Keratinocyte (primary cell): ENCODE measurements around the gene AMBP. TPM values are rescaled to one million over a fixed set of nuclear protein-coding genes. Genes with fewer than 3 reads are reported as not detected.

Experiments used
- DNase-seq: peaks from one replicate; pipeline ENCODE4 v3.0.0-alpha.2; 2011; ENCODE audit warnings: low read depth, missing footprints, low spot score
- FAIRE-seq: peaks from 2 replicates; lab custom pipeline; 2011; peaks lifted over from hg19 to GRCh38; lab: Jason Lieb, UNC
- H2AFZ ChIP-seq: 2 replicates; pipeline ENCODE4 v1.6.0; 2012; ENCODE audit warnings: low read length, control low read depth, inconsistent platforms; ENCODE audit not compliant: control insufficient read depth
- H3K27ac ChIP-seq: 2 replicates; pipeline ENCODE4 v1.5.1; 2011; ENCODE audit warnings: low read length; ENCODE audit not compliant: control insufficient read depth, insufficient read depth
- H3K27me3 ChIP-seq: 3 replicates; pipeline ENCODE4 v1.6.0; 2011; ENCODE audit warnings: low read length; ENCODE audit not compliant: control insufficient read depth, insufficient read depth; ENCODE audit errors: extremely low read depth
- H3K36me3 ChIP-seq, 2 experiments: 2 replicates in 1 of 2; 3 replicates in 1 of 2; pipeline ENCODE4 v1.5.1; 2011; ENCODE audit warnings: low read length in 2 of 2, mild to moderate bottlenecking in 1 of 2; ENCODE audit not compliant: control insufficient read depth in 2 of 2, insufficient read depth in 2 of 2; ENCODE audit errors: extremely low read depth in 1 of 2
- H3K4me1 ChIP-seq: 3 replicates; pipeline ENCODE4 v1.5.1; 2011; ENCODE audit warnings: low read length; ENCODE audit not compliant: control insufficient read depth, insufficient read depth; ENCODE audit errors: extremely low read depth
- H3K4me2 ChIP-seq: 3 replicates; pipeline ENCODE4 v1.6.0; 2011; ENCODE audit warnings: low read depth, low read length; ENCODE audit not compliant: control insufficient read depth, insufficient read depth; ENCODE audit errors: extremely low read depth
- H3K4me3 ChIP-seq, 3 experiments: fragments of 200-600 bp in 1 of 3; sonication (generic) in 1 of 3; 2 replicates in 2 of 3; 3 replicates in 1 of 3; pipeline ENCODE4 v1.5.1; 2011 to 2016; ENCODE audit warnings: low read length in 3 of 3, mild to moderate bottlenecking in 3 of 3, control low read depth in 2 of 3, inconsistent platforms in 1 of 3, low read depth in 1 of 3, mixed read lengths in 1 of 3, mixed run types in 1 of 3, moderate library complexity in 1 of 3; ENCODE audit not compliant: control insufficient read depth in 2 of 3, insufficient read depth in 2 of 3; ENCODE audit errors: extremely low read depth in 1 of 3
- H3K79me2 ChIP-seq: 2 replicates; pipeline ENCODE4 v1.6.0; 2012; ENCODE audit warnings: low read length; ENCODE audit not compliant: control insufficient read depth, insufficient read depth
- H3K9ac ChIP-seq: 3 replicates; pipeline ENCODE4 v1.6.0; 2011; ENCODE audit warnings: low read length; ENCODE audit not compliant: control insufficient read depth, insufficient read depth; ENCODE audit errors: extremely low read depth
- H3K9me1 ChIP-seq: 3 replicates; pipeline ENCODE4 v1.6.0; 2011; ENCODE audit warnings: low read length; ENCODE audit not compliant: control insufficient read depth, insufficient read depth; ENCODE audit errors: extremely low read depth
- H3K9me3 ChIP-seq: 2 replicates; pipeline ENCODE4 v1.5.1; 2012; ENCODE audit warnings: low read depth, low read length; ENCODE audit not compliant: control insufficient read depth
- H4K20me1 ChIP-seq: 3 replicates; pipeline ENCODE4 v1.6.0; 2011; ENCODE audit warnings: low read length; ENCODE audit not compliant: control insufficient read depth, insufficient read depth; ENCODE audit errors: extremely low read depth
- CTCF ChIP-seq, 3 experiments: IDR thresholded peaks in 1 of 3; conservative IDR thresholded peaks in 1 of 3; optimal IDR thresholded peaks in 1 of 3; 2 replicates in 2 of 3; 3 replicates in 1 of 3; pipeline versions ENCODE3 to v1.5.1; 2011; ENCODE audit warnings: low read length in 3 of 3, mild to moderate bottlenecking in 3 of 3, moderate library complexity in 2 of 3, control low read depth in 1 of 3, inconsistent platforms in 1 of 3; ENCODE audit not compliant: insufficient read depth in 2 of 3; ENCODE audit errors: extremely low read depth in 1 of 3
- EZH2 ChIP-seq: IDR thresholded peaks from one replicate; pipeline ENCODE4 v1.6.1; 2012; ENCODE audit warnings: inconsistent platforms, mild to moderate bottlenecking, low read length, moderate library complexity
- dilution Hi-C: fragments of 300-500 bp; cut with MboI; formaldehyde crosslinking; loops from one replicate; pipeline ENCODE4 v1.7.0; 2020; ENCODE audit warnings: low sequenced_read_pairs; ENCODE audit not compliant: extremely low pct_ligation_motif_present
- polyA plus RNA-seq, 5 experiments: library from polyadenylated mRNA; depleted of rRNA in 3 of 5; stranded (reverse) in 3 of 5; stranded (forward) in 1 of 5; unstranded in 1 of 5; fragments of >200 nt; gene quantifications; 1 replicate in 1 of 5; 2 replicates in 3 of 5; 3 replicates in 1 of 5; pipeline versions ENCODE4 v1.2.1 to v1.2.3, GENCODE V29; 2011 to 2012; ENCODE audit warnings: missing spikeins in 2 of 5, low read depth in 1 of 5, low replicate concordance in 1 of 5

AMBP gene
- polyA plus RNA-seq, 1 donor (not counting 4 experiments of a cell fraction or from before 2014, with no cell fraction given), result not detected

GRCh38 chr9:114012126-114012525 lies 66.0 kb downstream of the AMBP start:
- H3K4me3 ChIP-seq, result no peak overlapping the region
- no peaks in the 10 kb centered on the region for H3K27me3 ChIP-seq
- H3K79me2 ChIP-seq, result no peaks in the 10 kb centered on the region
- H3K4me1 ChIP-seq, result no peaks in the 10 kb centered on the region
- DNase-seq (no peak), FAIRE-seq (no peak)
- peaks cover 0 to 13% of the 10 kb centered on the region in 2 experiments for H3K36me3 ChIP-seq
- H2AFZ ChIP-seq, result no peak overlapping the region
- TF ChIP-seq CTCF (optimal IDR thresholded peaks at IDR 0.05 in 1 of 3, IDR thresholded peaks at IDR 0.05 in 1 of 3, conservative IDR thresholded peaks at IDR 0.05 in 1 of 3; ENCODE audit: extremely low read depth in 1 of 3, insufficient read depth in 2 of 3, low read length in 3 of 3), result no peak
- TF ChIP-seq EZH2, result no peak
- H3K27ac ChIP-seq, result no peak overlapping the region
- dilution Hi-C loops, result no loop called here
- H3K9ac ChIP-seq, result no peak overlapping the region
- H3K4me2 ChIP-seq, result no peak overlapping the region
- peaks cover 3% of the 10 kb centered on the region for H3K9me1 ChIP-seq
- no peaks in the 10 kb centered on the region for H3K9me3 ChIP-seq
- no peaks in the 10 kb centered on the region for H4K20me1 ChIP-seq

GRCh38 chr9:114011313-114011712 lies 66.8 kb downstream of the AMBP start:
- H3K27ac ChIP-seq, result no peak overlapping the region
- DNase-seq, result no peak
- FAIRE-seq, result no peak
- no peaks in the 10 kb centered on the region for H3K27me3 ChIP-seq
- H3K4me3 ChIP-seq, result no peak overlapping the region
- H3K9ac ChIP-seq, result no peak overlapping the region
- no peak for TF ChIP-seq CTCF (optimal IDR thresholded peaks at IDR 0.05 in 1 of 3, IDR thresholded peaks at IDR 0.05 in 1 of 3, conservative IDR thresholded peaks at IDR 0.05 in 1 of 3; ENCODE audit: extremely low read depth in 1 of 3, insufficient read depth in 2 of 3, low read length in 3 of 3)
- TF ChIP-seq EZH2, result no peak
- H3K36me3 ChIP-seq, result peaks cover 0 to 14% of the 10 kb centered on the region in 2 experiments
- H3K9me3 ChIP-seq, result no peaks in the 10 kb centered on the region
- peaks cover 3% of the 10 kb centered on the region for H3K9me1 ChIP-seq
- H4K20me1 ChIP-seq, result no peaks in the 10 kb centered on the region
- H3K79me2 ChIP-seq, result no peaks in the 10 kb centered on the region
- no peak overlapping the region for H2AFZ ChIP-seq
- H3K4me2 ChIP-seq, result no peak overlapping the region
- dilution Hi-C loops, result no loop called here
- H3K4me1 ChIP-seq, result no peaks in the 10 kb centered on the region

Other genes with a start within 250 kb of the AMBP start
- 2.0 to 4.6 TPM (median 2.5 TPM) in 3 replicates for gene ZNF618, start 202.0 kb downstream of the AMBP start, polyA plus RNA-seq
- 1.3 to 2.3 TPM (median 1.5 TPM) in 3 replicates for gene KIF12, start 21.0 kb upstream of the AMBP start, polyA plus RNA-seq
- 10.1 to 24.1 TPM (median 14.0 TPM) in 3 replicates for gene COL27A1, start 77.2 kb upstream of the AMBP start, polyA plus RNA-seq
- gene ORM1, start 244.8 kb upstream of the AMBP start, polyA plus RNA-seq, result not detected in 3 replicates